K562 (cell line): ENCODE results near the gene FAM89B. TPM values are rescaled to one million over a fixed set of nuclear protein-coding genes. Genes with fewer than 3 reads are reported as not detected.

Source experiments
- CREM ChIP-seq: IDR thresholded peaks from 2 replicates; pipeline ENCODE4 v1.6.1; 2014; ENCODE audit warnings: antibody characterized with exemption, low read depth
- E2F6 ChIP-seq, 2 experiments: IDR thresholded peaks; 2 replicates each; pipeline ENCODE4 v1.6.1; 2011; ENCODE audit warnings: borderline replicate concordance in 1 of 2, control low read depth in 1 of 2, low read depth in 1 of 2, low read length in 1 of 2, mild to moderate bottlenecking in 1 of 2, mixed read lengths in 1 of 2, moderate library complexity in 1 of 2; ENCODE audit not compliant: insufficient read depth in 1 of 2, insufficient read length in 1 of 2, poor library complexity in 1 of 2, severe bottlenecking in 1 of 2; ENCODE audit errors: extremely low read depth in 1 of 2
- FOSL1 ChIP-seq: fragments of 200-800 bp; sonication (Bioruptor generic); conservative IDR thresholded peaks from 2 replicates; pipeline ENCODE4 v1.6.1; 2016; ENCODE audit warnings: missing genetic modification characterization, missing compliant biosample characterization
- GTF3C2 ChIP-seq: IDR thresholded peaks from 3 replicates; pipeline ENCODE4 v1.6.1; 2011; ENCODE audit warnings: borderline replicate concordance, mild to moderate bottlenecking, moderate library complexity; ENCODE audit not compliant: insufficient read length; ENCODE audit errors: extremely low read depth
- KDM4B ChIP-seq, 2 experiments: fragments of 450-650 bp in 1 of 2; sonication (generic) in 1 of 2; IDR thresholded peaks; 2 replicates each; pipeline ENCODE4 v1.6.1; 2016 to 2017; ENCODE audit warnings: borderline replicate concordance in 2 of 2, antibody characterized with exemption in 1 of 2, low read depth in 1 of 2, mild to moderate bottlenecking in 1 of 2
- MBD2 ChIP-seq: sonication (generic); IDR thresholded peaks from 2 replicates; pipeline ENCODE4 v1.6.1; 2016; ENCODE audit warnings: low read depth, borderline replicate concordance
- NCOR1 ChIP-seq: fragments of 450-650 bp; IDR thresholded peaks from 2 replicates; pipeline ENCODE4 v1.6.1; 2016; ENCODE audit warnings: mild to moderate bottlenecking, moderate library complexity
- NONO ChIP-seq, 2 experiments: fragments of 200-400 bp in 1 of 2; fragments of 450-650 bp in 1 of 2; formaldehyde crosslinking in 1 of 2; IDR thresholded peaks; 2 replicates each; pipeline ENCODE4 v1.6.1; 2017; ENCODE audit warnings: low read depth in 2 of 2, mild to moderate bottlenecking in 2 of 2, moderate library complexity in 2 of 2, low read length in 1 of 2
- NR2C2 ChIP-seq, 2 experiments: fragments of 200-800 bp in 1 of 2; sonication (Bioruptor generic) in 1 of 2; sonication (generic) in 1 of 2; formaldehyde crosslinking in 1 of 2; IDR thresholded peaks; 2 replicates each; pipeline versions ENCODE4 v1.6.1 to v1.8.0; 2016 to 2022; ENCODE audit warnings: mild to moderate bottlenecking in 1 of 2, missing compliant biosample characterization in 1 of 2, missing genetic modification characterization in 1 of 2, missing genetic modification reagents in 1 of 2
- PML ChIP-seq: IDR thresholded peaks from 2 replicates; pipeline ENCODE4 v1.6.1; 2012; ENCODE audit warnings: low read length, inconsistent platforms
- RNF2 ChIP-seq: sonication (generic); IDR thresholded peaks from 2 replicates; pipeline ENCODE4 v1.6.1; 2016
- SAFB ChIP-seq: fragments of 200-400 bp; formaldehyde crosslinking; IDR thresholded peaks from 2 replicates; pipeline ENCODE4 v1.6.1; 2017; ENCODE audit warnings: low read depth, low read length, borderline replicate concordance
- SOX6 ChIP-seq: fragments of 450-650 bp; IDR thresholded peaks from 2 replicates; pipeline ENCODE4 v1.6.1; 2014; ENCODE audit warnings: mild to moderate bottlenecking
- SUPT5H ChIP-seq: fragments of 450-650 bp; IDR thresholded peaks from 2 replicates; pipeline ENCODE4 v1.6.1; 2016
- TAF9B ChIP-seq: fragments of 450-650 bp; IDR thresholded peaks from 2 replicates; pipeline ENCODE4 v1.6.1; 2018; ENCODE audit warnings: mild to moderate bottlenecking; ENCODE audit not compliant: partially characterized antibody
- TARDBP ChIP-seq: fragments of 450-650 bp; IDR thresholded peaks from 2 replicates; pipeline ENCODE4 v1.6.1; 2016
- ZBTB1 ChIP-seq: sonication (generic); formaldehyde crosslinking; IDR thresholded peaks from 2 replicates; pipeline ENCODE4 v1.8.1; 2023; ENCODE audit warnings: missing genetic modification reagents, low read depth, mild to moderate bottlenecking, borderline replicate concordance
- polyA plus RNA-seq, 8 experiments: library from polyadenylated mRNA; depleted of rRNA in 4 of 8; stranded (reverse) in 5 of 8; unstranded in 3 of 8; fragments of >200 nt; fragmentation: Nextera tagmentation in 2 of 8; fragmentation: Illumina TruSeq in 1 of 8; extraction: Ambion mirVana in 2 of 8; extraction: Trizol in 1 of 8; gene quantifications; 2 replicates each; pipeline versions ENCODE4 v1.2.1 to v1.2.3, GENCODE V29; 2011 to 2014; ENCODE audit warnings: inconsistent platforms in 1 of 8, missing spikeins in 1 of 8
- total RNA-seq, 7 experiments: library from RNA; depleted of rRNA in 6 of 7; stranded (reverse); fragments of >200 nt in 6 of 7; fragmentation: Illumina TruSeq in 2 of 7; extraction: Trizol in 2 of 7; gene quantifications; 2 replicates each; pipeline versions ENCODE4 v1.2.1 to v1.2.3, GENCODE V29; 2011 to 2021; ENCODE audit warnings: low replicate concordance in 1 of 7
- TF ChIP-seq, protein P1 (sequence below), 2 experiments: IDR thresholded peaks; 2 replicates each; pipeline ENCODE4 v1.6.1; 2012; ENCODE audit warnings: improper control_type of control experiment in 2 of 2, low read depth in 2 of 2, low read length in 2 of 2, borderline replicate concordance in 1 of 2
- TF ChIP-seq, protein P2 (sequence below): sonication (generic); formaldehyde crosslinking; IDR thresholded peaks from 2 replicates; pipeline ENCODE4 v1.8.0; 2022; ENCODE audit warnings: missing genetic modification reagents, mild to moderate bottlenecking, moderate library complexity, borderline replicate concordance

Gene FAM89B
- total and polyA plus RNA-seq, 9 of the 15 experiments (the other 6 are each of a cell fraction or from before 2014, with no cell fraction given), result 0.32 to 27.6 (median 11.9) TPM

GRCh38 chr11:65574109-65574810, 1.9 kb downstream of the FAM89B start (continued):
- TF ChIP-seq, protein P1, sequence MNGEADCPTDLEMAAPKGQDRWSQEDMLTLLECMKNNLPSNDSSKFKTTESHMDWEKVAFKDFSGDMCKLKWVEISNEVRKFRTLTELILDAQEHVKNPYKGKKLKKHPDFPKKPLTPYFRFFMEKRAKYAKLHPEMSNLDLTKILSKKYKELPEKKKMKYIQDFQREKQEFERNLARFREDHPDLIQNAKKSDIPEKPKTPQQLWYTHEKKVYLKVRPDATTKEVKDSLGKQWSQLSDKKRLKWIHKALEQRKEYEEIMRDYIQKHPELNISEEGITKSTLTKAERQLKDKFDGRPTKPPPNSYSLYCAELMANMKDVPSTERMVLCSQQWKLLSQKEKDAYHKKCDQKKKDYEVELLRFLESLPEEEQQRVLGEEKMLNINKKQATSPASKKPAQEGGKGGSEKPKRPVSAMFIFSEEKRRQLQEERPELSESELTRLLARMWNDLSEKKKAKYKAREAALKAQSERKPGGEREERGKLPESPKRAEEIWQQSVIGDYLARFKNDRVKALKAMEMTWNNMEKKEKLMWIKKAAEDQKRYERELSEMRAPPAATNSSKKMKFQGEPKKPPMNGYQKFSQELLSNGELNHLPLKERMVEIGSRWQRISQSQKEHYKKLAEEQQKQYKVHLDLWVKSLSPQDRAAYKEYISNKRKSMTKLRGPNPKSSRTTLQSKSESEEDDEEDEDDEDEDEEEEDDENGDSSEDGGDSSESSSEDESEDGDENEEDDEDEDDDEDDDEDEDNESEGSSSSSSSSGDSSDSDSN (IDR thresholded peaks at IDR 0.05; ENCODE audit: borderline replicate concordance in 1 of 2, low read depth in 2 of 2, low read length in 2 of 2), result peak; percentile 55 to 81; a peak in 2 of 4 replicates
- TF ChIP-seq CREM, result peak; percentile 58
- no peak for TF ChIP-seq PML
- TF ChIP-seq TARDBP, result peak; percentile 73; the same call in 1 of the 2 replicates
- peak; percentile 56 to 79 for TF ChIP-seq E2F6 (IDR thresholded peaks at IDR 0.05; ENCODE audit: borderline replicate concordance in 1 of 2, extremely low read depth in 1 of 2, insufficient read depth in 1 of 2, insufficient read length in 1 of 2, low read depth in 1 of 2, low read length in 1 of 2, poor library complexity in 1 of 2, severe bottlenecking in 1 of 2)
- TF ChIP-seq GTF3C2, result no peak
- peak in 1 of 2 experiments; percentile 55; a peak in 1 of 4 replicates for TF ChIP-seq KDM4B (IDR thresholded peaks at IDR 0.05; ENCODE audit: borderline replicate concordance in 2 of 2, low read depth in 1 of 2)
- peak; percentile 76; the same call in 1 of the 2 replicates for TF ChIP-seq ZBTB1 (CRISPR knock-in tag)
- peak; percentile 57; the same call in 1 of the 2 replicates for TF ChIP-seq MBD2
- TF ChIP-seq SUPT5H, result peak; percentile 30; the same call in 1 of the 2 replicates
- TF ChIP-seq, protein P2, sequence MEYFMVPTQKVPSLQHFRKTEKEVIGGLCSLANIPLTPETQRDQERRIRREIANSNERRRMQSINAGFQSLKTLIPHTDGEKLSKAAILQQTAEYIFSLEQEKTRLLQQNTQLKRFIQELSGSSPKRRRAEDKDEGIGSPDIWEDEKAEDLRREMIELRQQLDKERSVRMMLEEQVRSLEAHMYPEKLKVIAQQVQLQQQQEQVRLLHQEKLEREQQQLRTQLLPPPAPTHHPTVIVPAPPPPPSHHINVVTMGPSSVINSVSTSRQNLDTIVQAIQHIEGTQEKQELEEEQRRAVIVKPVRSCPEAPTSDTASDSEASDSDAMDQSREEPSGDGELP, result peak; percentile 85
- peak; percentile 62 for TF ChIP-seq NCOR1
- TF ChIP-seq FOSL1 (tag), result peak; percentile 72
- no peak for TF ChIP-seq NR2C2 (CRISPR knock-in tag; IDR thresholded peaks at IDR 0.05)
- TF ChIP-seq NR2C2 (tag; IDR thresholded peaks at IDR 0.05), result peak; percentile 83
- TF ChIP-seq NONO (IDR thresholded peaks at IDR 0.05; ENCODE audit: low read depth in 2 of 2, low read length in 1 of 2), result peak in 1 of 2 experiments; percentile 65; a peak in 1 of 4 replicates
- TF ChIP-seq SAFB, result 0 out of 2 replicates have a peak, but pooled peaks have one; percentile 29
- TF ChIP-seq TAF9B, result no peak
- peak; percentile 50; the same call in 1 of the 2 replicates for TF ChIP-seq SOX6
- TF ChIP-seq RNF2, result peak; percentile 70; the same call in 1 of the 2 replicates
